OCI-M2 (cell line): Measurements from ENCODE around the gene WNT9B.

Source experiments
- DNase-seq: peaks from one replicate; lab custom pipeline; 2025; ENCODE audit not compliant: unreplicated experiment; lab: John Stamatoyannopoulos, UW

Gene WNT9B

DNA sequence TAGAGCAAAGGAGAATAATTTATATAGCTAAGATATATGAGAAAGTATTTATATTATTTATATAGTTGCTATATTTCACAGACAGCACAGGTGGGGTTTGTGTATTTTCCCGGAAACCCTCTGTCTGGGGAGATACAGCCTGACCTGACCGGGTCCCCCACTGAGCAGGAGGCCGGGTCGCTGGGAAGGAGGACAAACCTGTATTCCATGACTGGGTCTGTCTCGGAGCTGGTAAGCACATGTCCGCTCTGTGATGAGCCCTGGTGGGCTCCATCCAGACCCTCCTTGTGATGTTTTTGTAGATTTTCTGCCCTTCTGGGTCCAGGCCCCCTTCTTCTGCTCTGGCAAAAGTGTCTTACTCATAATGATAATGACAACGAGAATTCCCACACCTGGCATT, 27.7 kb downstream of the WNT9B start:
- no peak for DNase-seq

DNA sequence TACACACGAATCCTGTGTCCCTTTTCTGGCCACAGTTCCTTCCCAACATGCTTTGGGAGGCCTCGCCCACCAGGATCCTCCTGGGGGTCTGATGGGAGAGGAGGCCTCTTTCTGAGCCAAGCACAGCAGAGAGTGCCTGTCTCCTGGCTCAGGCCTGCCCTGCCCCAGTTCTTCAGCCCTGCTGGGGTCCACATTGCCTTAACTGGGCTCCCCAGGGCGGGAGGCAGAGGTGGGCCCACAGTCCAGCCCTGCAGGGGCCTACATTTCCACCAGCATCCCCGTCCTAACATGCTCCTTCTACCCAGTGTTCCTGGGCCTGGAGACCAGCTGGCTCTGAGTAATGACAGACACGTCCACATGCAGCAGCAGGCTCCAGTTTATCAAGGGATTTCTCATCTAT, 29.6 kb downstream of the WNT9B start:
- no peak for DNase-seq

DNA sequence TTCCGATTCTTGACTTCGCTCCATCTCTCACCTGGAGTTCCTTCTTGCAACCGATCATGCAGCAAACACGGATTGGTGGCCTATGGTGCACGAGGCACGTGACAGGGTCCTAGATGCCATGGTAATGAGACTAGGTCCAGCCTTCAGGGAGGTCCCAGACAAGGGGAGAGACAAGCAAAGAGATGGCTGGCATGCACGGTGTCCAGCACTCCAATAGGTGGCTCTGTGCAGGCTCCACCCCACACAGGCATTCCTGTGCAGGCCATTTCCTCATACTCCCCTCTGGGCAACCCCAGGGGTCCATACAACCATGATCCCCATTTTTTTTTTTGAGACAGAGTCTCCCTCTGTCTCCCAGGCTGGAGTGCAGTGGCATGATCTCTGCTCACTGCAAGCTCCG, 31.3 kb downstream of the WNT9B start:
- DNase-seq, result no peak

DNA sequence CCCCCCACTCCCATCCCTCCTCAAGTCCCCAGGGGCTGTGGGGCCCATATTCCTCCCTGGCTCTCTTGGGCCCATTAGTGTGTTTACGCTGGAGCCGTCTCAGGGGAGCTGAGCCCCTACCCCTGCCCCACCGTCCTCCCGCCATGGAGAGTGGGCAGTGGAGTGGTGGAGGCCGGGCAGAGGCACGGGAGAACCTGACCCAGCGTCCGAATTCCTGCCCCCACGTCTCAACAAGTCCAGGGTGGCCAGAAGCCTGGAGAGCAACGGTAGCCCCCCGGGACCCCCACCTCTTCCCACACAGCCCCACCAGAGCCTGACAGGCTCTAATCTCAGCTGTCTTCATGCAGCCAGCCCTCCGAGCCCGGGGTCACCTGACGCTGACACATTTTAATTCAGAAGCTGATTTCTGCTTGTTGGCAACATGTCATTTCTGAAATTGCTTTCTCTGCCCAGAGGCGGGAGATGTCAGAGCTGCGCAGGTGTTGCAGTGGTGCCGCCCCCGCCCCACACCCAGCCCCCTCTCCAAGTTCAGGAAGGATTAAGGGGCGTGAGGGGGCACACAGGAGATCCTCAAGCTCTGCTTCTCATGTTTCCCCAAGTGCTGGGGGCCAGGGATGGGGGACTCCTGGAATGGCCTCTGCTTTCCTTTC, 32.6 kb downstream of the WNT9B start:
- no peak for DNase-seq

DNA sequence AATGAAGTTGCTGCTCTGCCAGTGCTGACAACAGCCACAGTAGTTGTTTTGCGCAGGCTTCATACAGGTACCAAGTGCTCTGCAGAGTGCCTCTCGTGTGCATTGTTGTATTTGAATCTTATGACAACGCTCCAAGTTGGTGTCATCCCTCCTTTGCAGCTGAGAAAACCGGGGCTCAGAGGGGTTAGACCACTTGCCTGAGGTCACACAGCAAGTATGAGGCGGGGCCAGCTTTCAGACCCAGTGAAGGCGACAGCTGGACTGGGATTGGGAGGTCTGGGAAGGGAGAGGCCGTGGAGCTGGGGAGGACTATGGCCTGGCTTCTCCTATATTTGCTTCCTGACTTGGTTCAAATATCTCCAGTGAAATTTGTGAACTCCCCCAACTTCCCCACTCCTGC, 33.2 kb downstream of the WNT9B start:
- DNase-seq, result no peak

DNA sequence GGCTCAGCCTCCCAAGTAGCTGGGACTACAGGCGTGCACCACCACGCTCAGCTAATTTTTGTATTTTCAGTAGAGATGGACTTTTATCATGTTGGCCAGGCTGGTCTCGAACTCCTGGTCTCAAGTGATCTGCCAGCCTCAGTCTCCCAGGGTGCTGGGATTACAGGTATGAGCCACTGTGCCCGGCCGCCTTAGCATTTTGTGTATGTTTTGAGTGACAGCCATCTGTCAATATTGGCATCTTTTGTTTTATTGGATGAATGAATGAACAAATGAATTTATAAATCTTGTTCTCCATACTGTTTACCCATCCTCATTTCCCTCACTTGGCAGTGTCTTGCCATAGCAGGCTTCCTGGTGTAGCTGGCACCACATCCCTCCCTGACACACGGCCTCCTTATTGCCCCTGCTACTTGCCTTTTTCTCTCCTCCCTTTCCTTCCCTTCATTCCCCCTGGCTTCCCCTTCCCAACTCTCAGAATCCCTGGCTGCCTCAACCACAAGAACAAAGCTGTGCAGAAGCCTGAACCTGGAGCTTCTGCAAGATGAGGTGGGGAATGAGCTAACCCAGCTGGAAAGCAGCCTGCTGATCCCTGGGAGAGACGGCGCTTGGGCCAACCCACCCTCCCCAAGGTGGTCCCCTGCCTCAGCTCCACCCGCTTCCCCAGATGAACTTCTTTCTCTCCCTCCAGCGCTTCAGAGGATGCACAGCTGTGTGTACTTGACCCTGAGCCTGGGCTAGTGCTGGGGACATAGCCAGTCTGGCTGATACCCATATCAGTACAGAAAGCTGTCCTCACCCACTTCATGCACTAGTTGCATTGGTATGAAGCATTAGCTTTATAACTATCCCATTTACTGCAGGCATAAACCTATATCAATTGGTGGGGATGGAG, 34.3 kb downstream of the WNT9B start:
- no peak for DNase-seq

DNA sequence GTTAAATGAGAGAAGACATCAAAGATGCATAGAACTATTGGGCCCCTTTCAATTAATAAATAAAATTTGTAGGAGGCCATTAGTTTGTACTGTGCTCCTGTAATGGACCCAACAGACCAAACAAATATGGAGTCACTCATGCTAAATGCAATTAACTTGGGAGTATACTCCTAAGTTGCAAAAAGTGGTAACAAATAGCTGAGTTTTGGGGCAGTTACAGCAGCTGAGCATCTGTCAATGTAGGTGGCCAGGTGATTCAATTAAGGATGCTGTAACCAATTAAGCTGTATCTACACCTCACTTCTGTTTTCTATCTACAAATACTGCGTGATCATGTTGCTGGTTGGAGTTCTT, 34.9 kb downstream of the WNT9B start:
- no peak for DNase-seq

DNA sequence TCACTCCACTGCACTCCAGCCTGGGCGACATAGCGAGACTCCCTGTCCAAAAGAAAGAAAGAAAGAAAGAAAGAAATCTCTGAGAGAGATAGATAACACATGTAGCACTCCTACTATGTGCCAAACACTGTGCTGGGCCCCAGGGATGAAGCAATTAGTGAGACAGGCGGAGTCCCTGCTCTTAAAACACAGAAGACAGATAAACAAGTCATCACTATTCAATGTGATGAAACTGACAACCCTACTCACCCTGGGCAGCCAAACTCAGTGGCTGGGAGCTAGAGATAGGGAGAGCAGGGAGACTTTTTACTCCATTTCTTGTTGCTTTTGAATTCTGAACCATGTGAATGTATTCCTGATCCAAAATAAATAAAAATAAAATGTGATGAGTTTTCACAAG, 36.3 kb downstream of the WNT9B start:
- DNase-seq, result no peak

DNA sequence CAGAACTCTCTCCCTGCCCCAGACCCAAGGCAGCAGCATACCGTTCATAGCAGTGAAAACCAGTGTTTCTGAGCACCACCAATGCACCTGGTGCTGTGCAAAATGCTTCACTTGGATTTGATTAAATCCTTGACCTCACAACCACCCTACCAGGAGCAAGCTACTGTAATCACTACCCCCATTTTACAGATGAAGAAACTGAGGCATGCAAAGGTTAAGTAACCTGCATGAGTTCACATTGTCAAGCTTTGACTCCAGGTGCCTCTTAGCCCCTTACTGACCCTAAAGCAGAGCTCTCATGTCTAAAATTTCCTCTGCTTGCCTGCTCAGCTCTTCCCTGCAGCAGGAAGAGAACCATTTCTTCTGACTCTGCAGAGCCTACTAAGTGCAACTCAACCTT, 37.3 kb downstream of the WNT9B start:
- DNase-seq, result no peak

DNA sequence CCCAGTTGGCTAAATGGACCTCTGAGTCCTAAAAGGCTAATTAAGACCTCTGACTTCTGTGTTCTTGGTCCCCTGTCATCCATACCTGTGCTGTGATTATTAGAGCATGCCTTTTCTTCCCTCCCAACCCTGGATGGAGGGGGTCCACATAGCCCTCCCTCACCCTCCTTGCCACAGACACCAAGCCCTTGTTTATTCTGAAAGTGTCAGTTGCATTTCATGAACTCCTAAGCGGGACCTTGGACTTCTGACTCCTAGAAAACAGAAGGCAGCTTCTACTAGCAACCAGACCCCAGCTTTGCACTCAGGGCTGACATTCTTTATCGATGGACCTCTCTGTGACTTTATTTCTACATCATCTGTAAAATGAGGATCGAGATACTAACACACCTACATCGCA, 38.1 kb downstream of the WNT9B start:
- no peak for DNase-seq

DNA sequence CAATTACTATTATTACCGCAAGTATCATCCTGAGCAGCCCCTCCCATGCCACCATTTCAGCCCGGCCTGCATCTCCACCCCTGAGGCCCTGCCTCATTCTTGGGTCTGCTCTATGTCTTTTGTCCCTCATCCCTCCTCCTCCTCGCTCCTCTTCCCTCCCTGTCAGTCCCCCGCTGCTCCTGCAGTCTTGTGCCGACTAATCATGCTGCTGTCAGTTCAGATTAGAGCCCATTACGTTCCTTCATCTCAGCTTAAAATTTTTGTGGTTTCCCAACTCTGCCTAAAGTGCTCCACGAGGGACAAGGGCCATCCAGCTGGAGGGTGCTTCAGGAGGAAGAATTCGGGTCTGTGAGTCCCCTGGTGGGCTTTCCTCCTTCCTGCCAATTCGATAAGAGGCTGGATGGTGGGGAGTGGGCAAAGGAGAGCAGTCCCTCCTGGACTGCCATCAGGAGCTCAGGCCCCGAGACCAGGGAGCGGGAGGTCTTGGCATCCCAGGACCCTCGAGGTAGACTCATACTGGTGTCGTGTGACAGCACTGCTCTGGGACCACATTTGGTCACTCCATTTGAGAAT, 38.7 kb downstream of the WNT9B start:
- DNase-seq, result no peak

DNA sequence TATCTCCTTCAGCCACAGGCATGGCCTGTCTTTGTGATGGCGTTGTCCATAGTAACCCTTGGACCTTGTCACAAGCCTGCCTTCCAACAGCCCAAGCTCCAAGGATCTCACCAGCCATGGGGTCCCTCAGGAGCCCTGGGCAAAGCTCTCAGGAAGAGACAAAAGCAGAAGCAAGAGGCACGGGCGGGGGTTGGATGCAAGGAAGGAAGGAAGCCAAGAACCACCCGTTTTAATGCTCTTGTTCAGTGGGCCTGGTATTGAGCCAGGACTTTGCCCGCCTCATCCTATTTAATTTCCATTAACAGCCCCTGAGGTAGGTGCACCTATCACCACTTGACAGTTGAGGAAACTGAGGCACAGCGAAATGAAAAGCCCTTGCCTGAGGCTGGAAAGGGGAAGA, 39.3 kb downstream of the WNT9B start:
- no peak for DNase-seq

DNA sequence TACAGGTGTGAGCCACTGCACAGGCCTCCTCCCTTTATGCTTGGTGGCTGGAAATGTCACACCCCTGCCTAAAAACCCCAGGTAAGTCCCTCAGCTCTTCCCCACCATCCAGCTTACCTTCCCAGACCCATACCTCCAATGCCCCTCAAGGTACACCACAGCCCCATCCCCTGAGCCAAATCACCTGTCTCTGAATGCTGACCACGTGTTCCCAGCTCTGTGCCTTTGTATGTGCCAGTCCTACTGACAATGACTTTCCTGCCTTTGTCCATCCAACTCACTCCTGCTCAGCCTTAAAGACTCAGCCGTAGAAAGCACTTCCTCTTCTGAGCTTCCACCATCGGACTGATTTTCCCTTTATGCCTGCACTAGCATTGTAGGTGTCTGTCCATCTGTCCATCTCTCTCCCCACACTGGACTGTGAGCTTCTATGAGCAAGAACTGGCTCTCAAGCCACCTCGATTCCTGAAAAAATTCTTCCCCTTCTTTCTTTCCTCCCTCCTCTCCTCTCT, 40.9 kb downstream of the WNT9B start:
- no peak for DNase-seq

DNA sequence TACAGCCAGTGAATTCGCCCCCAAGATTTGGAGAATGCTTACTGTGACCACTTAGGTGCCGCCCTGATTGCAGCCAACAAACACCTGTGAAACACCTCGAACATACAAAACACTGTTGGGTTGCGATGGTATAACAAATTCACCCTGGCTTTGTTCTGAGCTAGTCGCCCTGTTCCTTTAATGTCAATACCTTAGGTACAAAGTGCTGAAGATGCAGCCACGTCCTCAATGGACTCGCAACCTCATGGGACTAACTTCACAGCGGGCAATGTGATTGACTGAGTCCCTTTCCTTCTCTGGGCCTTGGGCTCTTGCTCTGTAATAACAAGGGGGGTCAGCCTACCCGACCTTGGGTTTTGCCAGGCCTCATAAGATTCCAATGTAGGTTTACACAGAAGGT, 42.6 kb downstream of the WNT9B start:
- no peak for DNase-seq

DNA sequence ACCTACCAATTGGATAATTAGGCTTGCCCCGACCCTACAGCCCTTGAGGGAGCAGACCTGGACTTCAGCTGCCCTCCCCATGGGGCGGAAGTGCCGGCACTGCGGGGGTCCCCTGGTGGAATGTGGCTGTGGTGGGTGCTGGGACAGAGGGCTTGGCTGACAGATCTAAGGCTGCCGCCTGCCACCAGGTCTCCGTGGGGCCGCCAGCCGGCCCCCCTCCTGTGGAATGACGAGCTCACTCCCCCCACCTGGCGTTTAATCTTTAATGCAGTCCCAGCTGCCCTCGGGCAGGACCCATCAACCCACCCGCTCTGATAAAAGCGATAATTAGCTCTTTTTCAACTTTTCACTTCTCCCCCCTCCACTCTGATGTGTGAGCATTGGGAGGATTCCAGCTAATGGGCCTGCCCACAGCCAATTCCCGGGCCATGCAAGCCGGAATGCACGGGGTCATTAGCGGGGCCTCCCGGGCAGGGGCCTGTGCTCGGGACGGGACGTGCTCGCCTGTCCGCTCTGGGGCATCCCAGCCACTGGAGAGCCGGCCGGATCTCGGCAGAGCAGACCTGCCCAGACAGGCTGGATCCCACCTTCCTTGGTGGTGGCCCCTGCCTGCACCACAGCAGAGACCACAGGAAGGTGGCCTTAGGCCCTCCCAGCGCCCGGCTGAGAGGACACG, 43.2 kb downstream of the WNT9B start:
- DNase-seq, result no peak

DNA sequence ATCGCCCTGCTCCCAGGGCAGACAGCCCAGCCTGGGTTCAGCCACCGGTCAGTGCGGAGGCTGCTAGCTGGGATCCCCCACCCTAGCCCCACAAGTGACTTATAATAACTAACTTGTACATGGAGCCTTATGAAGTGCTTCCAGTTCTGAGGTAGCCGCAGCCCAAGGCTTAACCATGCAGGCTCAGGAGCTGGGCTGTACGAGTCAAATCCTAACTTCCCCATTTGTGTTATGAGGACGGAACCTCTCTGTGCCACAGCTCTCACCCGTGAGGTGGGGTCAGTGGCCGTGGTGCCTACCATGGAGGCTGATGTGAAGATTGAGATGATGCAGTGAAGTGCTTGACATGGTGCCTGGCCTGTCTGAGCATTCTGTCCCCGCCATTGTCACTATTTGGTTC, 43.8 kb downstream of the WNT9B start:
- no peak for DNase-seq

DNA sequence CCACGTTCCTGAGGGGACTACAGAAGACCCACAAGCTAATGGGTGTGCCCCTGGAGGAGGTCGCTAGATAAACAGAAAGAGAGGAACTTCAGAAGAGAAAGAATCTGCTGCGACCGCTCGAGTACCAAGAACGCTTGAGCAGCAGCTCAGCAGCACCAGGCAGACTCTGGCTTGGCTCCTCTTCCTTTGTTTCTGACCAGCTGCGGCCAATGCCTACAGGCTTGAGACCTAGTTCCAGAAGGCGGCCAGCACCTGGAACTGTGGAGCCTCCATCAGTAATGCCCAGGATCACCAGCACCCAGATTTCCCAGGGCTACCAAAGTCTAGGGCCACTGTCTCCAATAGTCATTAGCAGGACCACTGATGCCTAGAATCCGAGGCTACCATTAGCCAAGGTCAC, 45.6 kb downstream of the WNT9B start:
- no peak for DNase-seq

DNA sequence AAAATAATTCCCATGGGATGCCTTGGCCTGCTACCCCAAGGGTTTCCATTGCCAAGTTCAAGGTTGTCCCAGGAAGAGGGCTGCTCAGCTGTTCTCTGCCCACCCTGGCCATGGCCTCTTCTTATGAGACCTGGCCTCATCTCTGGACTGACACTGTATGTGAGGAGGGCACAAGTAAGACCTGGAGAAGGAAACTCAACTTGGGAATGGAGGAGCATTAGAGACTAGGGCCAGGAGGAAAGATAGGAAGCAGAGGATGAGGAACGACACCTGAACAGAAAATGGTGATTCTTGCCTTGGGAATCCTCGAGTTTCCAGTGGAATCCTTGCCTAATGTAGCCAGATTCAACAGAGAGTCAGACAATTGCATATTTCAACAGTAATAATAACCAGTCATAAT, 47.0 kb downstream of the WNT9B start:
- no peak for DNase-seq

DNA sequence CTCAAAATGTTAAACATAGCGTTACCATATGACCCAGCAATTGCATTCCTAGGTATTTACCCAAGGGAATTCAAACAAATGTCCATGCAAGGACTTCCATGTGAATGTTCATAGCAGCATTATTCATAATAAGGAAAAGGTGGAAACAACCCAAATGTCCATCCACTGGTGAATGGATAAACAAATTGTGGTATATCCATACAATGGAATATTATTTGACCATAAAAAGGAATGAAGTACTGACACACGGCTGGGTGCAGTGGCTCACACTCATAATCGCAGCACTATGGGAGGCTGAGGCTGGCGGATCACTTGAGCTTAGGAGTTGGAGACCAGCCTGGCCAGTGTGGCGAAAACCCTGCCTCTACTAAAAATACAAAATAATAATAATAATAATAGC, 47.5 kb downstream of the WNT9B start:
- no peak for DNase-seq

DNA sequence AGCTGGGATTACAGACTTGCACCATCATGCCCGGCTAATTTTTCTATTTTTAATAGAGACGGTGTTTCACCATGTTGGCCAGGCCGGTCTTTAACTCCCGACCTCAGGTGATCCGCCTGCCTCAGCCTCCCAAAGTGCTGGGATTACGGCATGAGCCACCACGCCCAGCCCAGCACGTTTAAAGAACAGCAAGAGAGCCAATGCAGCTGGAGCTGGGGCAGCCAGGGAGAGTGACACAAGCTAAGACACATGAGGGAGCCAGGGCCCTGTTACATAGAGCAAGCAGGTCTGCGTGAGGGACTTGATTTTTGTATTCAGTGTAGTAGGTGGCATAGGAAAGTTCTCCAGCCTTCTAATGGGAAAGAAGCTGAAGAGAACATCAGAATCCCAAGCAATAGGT, 49.9 kb downstream of the WNT9B start:
- no peak for DNase-seq

DNA sequence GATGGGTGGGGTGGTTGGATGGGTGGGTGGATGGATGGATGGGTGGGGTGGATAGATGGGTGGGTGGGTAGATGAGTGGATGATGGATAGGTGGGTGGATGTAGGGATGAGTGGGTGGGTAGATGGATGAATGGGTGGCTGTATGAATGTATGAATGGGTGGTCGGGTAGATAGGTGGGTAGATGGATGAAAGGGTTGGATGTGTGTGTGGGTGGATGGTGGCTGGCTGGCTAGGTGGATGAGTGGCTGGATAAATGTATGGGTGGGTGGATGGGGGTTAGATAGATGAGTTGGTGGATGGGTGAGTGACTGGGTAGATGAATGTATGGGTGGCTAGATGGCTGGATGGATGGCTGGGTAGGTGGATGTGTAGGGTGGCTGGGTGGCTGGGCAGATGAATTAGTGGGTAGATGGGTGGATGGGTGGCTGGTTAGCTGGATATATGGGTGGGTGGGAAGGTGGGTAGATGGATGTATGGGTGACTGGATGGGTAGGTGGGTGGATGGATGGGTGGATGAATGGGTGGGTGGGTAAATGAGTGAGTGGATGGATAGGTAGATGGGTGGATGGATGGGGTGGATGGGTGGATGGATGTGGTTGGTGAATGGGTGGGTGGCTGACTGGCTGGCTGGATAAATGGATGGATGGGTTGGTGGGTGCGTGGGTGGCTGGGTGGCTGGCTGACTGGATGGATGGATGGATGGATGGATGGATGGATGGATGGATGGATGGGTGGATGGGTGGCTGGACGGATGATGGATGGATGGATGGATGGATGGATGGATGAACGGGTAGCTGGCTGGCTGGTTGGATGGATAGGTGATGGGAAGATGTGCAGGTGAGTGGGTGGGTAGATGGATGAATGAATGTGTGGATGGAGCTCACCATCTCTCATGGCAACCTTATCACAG, 52.6 kb downstream of the WNT9B start:
- DNase-seq, result no peak
